Panc1 (cell line): ENCODE results near the gene RITA1.

Experiments used
- CTCF ChIP-seq: fragments of 450-650 bp; IDR thresholded peaks from 2 replicates; pipeline ENCODE4 v1.5.1; 2017; ENCODE audit warnings: mild to moderate bottlenecking
- POLR2AphosphoS5 ChIP-seq: IDR thresholded peaks from 2 replicates; pipeline ENCODE4 v1.6.1; 2012; ENCODE audit warnings: mild to moderate bottlenecking, low read depth, low read length, moderate library complexity
- REST ChIP-seq, 2 experiments: IDR thresholded peaks; 2 replicates each; pipeline ENCODE4 v1.6.1; 2011 to 2012; ENCODE audit warnings: low read depth in 2 of 2, control low read depth in 1 of 2, low read length in 1 of 2, mild to moderate bottlenecking in 1 of 2, moderate library complexity in 1 of 2; ENCODE audit not compliant: insufficient read depth in 1 of 2
- TCF7L2 ChIP-seq: IDR thresholded peaks from 2 replicates; pipeline ENCODE4 v1.6.1; 2011; ENCODE audit warnings: mild to moderate bottlenecking, low read depth, low read length, inconsistent platforms

- TF ChIP-seq CTCF, result no peak
- TF ChIP-seq REST (IDR thresholded peaks at IDR 0.05; ENCODE audit: insufficient read depth in 1 of 2, low read depth in 2 of 2, low read length in 1 of 2), result no peak
- no peak for TF ChIP-seq POLR2AphosphoS5
- no peak for TF ChIP-seq TCF7L2
Measured at GRCh38 chr12:113233967-113234366, 48.4 kb downstream of the RITA1 start.
